ENCODE measurements around the gene BLM. TPM values are rescaled to one million over a fixed set of nuclear protein-coding genes. Genes with fewer than 3 reads are reported as not detected.

BLM gene
- total RNA-seq, 4 donors from 2014 or later = 0.29 to 5.0 (median 0.48) TPM

GRCh38 chr15:90818251-90819210, 101.4 kb downstream of the BLM start:
- Histone ChIP-seq H3K36me3 (no peaks in the 10 kb centered on the region), H3K27me3 (no peaks in the 10 kb centered on the region), H3K4me1 (no peaks in the 10 kb centered on the region), H3K9me3 (no peaks in the 10 kb centered on the region), H3K27ac (no peak overlapping the region), H3K4me3 (no peak overlapping the region)
- intact Hi-C loops (cut with DNase I; ENCODE audit: low total_unique reads) = no loop called here
- TF ChIP-seq, protein P1, sequence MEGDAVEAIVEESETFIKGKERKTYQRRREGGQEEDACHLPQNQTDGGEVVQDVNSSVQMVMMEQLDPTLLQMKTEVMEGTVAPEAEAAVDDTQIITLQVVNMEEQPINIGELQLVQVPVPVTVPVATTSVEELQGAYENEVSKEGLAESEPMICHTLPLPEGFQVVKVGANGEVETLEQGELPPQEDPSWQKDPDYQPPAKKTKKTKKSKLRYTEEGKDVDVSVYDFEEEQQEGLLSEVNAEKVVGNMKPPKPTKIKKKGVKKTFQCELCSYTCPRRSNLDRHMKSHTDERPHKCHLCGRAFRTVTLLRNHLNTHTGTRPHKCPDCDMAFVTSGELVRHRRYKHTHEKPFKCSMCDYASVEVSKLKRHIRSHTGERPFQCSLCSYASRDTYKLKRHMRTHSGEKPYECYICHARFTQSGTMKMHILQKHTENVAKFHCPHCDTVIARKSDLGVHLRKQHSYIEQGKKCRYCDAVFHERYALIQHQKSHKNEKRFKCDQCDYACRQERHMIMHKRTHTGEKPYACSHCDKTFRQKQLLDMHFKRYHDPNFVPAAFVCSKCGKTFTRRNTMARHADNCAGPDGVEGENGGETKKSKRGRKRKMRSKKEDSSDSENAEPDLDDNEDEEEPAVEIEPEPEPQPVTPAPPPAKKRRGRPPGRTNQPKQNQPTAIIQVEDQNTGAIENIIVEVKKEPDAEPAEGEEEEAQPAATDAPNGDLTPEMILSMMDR (IDR thresholded peaks at IDR 0.05) = no peak
- TF ChIP-seq POLR2A (IDR thresholded peaks at IDR 0.05) = no peak
- no peak for DNase-seq

DNA sequence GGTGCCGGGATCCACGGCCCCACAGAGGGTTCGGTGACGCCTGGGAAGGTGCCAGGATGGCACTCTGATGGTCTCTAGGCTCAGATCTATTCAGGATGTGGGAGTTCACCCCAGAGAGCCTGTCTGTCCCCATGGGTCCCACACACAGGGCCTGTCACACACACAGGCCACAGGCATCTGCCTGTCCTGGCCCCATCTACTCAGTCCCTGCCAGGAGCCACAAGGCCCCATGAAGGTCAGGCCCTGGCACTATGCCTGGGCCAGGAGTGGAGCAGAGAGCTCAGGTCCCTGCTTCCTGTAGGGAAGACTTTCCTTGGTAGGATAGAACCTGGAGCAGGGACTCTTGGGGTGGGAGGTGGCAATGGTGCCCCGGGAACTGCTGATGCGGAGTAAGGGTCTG, 102.2 kb downstream of the BLM start:
- TF ChIP-seq, protein P1 (IDR thresholded peaks at IDR 0.05) = no peak
- no peak for TF ChIP-seq POLR2A (IDR thresholded peaks at IDR 0.05)
- Histone ChIP-seq H3K27me3 (no peaks in the 10 kb centered on the region), H3K4me3 (no peak overlapping the region), H3K4me1 (no peaks in the 10 kb centered on the region), H3K27ac (no peak overlapping the region), H3K9me3 (no peaks in the 10 kb centered on the region), H3K36me3 (no peaks in the 10 kb centered on the region)
- intact Hi-C loops (cut with DNase I; ENCODE audit: low total_unique reads) = no loop called here
- no peak for DNase-seq

- Histone ChIP-seq H3K36me3 (no peaks in the 10 kb centered on the region), H3K4me3 (no peak overlapping the region), H3K27ac (no peak overlapping the region), H3K4me1 (no peaks in the 10 kb centered on the region), H3K9me3 (no peaks in the 10 kb centered on the region), H3K27me3 (no peaks in the 10 kb centered on the region)
- DNase-seq = no peak
- TF ChIP-seq, protein P1 (IDR thresholded peaks at IDR 0.05) = no peak
- no peak for TF ChIP-seq POLR2A (IDR thresholded peaks at IDR 0.05)
- intact Hi-C loops (cut with DNase I; ENCODE audit: low total_unique reads) = no loop called here
Measured at GRCh38 chr15:90819850-90820249, 102.7 kb downstream of the BLM start.

DNA sequence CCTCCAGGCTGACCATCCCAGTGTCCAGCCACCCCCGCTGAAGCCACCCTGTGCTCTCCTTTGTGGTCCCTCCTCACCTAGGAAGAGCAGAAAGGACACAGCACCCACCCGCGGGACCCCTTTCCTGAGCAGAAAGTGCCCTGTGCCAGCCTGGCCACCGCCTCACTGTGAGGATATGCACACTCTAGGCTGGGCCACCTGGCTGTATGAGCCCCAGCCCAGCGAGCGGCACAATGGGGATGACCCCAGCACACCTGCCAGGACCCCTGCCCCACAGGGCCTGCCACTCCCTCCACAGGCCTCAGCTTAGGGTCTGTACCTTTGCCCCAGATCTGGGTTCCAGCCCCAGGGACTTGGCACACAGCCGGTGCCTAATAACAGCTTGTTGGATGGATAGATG, 103.3 kb downstream of the BLM start:
- intact Hi-C loops (cut with DNase I; ENCODE audit: low total_unique reads) = no loop called here
- no peak for DNase-seq
- TF ChIP-seq POLR2A (IDR thresholded peaks at IDR 0.05) = no peak
- no peaks in the 10 kb centered on the region for H3K9me3 ChIP-seq
- no peaks in the 10 kb centered on the region for H3K4me1 ChIP-seq
- no peaks in the 10 kb centered on the region for H3K36me3 ChIP-seq
- H3K4me3 ChIP-seq = no peak overlapping the region
- no peak overlapping the region for H3K27ac ChIP-seq
- H3K27me3 ChIP-seq = no peaks in the 10 kb centered on the region

DNA sequence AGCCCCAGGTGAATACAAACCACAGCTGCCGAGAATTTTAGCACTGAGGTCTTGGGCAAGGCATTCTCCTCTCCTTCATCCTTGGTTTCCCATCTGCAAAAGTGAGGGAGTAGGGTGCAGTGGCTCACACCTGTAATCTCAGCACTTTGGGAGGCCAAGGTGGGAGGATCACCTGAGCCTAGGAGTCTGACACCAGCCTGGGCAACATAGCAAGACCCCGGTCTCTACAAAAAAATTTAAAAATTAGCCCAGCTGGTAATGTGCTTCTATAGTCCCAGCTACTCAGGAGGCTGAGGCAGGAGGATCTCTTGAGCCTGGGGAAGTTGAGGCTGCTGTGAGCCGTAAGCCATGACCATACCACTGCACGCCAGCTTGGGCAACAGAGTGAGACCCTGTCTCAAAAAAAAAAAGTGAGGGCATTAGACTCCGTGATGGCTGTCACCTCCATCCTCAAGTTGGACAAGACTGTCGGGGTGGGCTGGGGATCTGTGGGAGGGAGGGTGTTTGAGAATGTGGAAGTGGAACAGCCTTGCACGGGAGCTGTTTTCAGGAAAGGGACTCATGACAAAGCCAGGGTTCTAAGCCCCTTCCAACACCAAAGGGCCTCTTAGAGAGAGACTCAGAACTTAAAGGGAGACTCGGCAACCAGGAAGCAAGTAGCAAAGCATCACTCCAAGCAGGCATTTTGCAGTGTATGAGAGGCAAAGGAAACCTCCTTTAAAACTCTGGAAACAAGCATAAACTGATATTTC, 105.2 kb downstream of the BLM start:
- intact Hi-C loops (cut with DNase I; ENCODE audit: low total_unique reads) = no loop called here
- H3K4me1 ChIP-seq = no peaks in the 10 kb centered on the region
- H3K27ac ChIP-seq = no peak overlapping the region
- TF ChIP-seq, protein P1 (IDR thresholded peaks at IDR 0.05) = no peak
- no peaks in the 10 kb centered on the region for H3K27me3 ChIP-seq
- no peaks in the 10 kb centered on the region for H3K36me3 ChIP-seq
- H3K4me3 ChIP-seq = no peak overlapping the region
- no peak for DNase-seq
- H3K9me3 ChIP-seq = no peaks in the 10 kb centered on the region
